H1 (cell line): ENCODE results near the gene CARD11.

Experiments used
- CHD2 ChIP-seq: IDR thresholded peaks from 2 replicates; pipeline ENCODE4 v1.6.1; 2012; ENCODE audit warnings: low read length, improper control_type of control experiment
- EP300 ChIP-seq, 2 experiments: IDR thresholded peaks; 1 replicate in 1 of 2; 2 replicates in 1 of 2; pipeline ENCODE4 v1.6.1; 2011 to 2012; ENCODE audit warnings: low read depth in 2 of 2, low read length in 2 of 2, mild to moderate bottlenecking in 2 of 2, borderline replicate concordance in 1 of 2, inconsistent platforms in 1 of 2, moderate library complexity in 1 of 2
- POLR2AphosphoS5 ChIP-seq: IDR thresholded peaks from 2 replicates; pipeline ENCODE4 v1.6.1; 2011; ENCODE audit warnings: low read depth, low read length
- SIN3A ChIP-seq, 2 experiments: IDR thresholded peaks in 1 of 2; conservative IDR thresholded peaks in 1 of 2; 2 replicates each; pipeline ENCODE4 v1.6.1; 2011 to 2012; ENCODE audit warnings: low read length in 2 of 2, improper control_type of control experiment in 1 of 2, low read depth in 1 of 2, mild to moderate bottlenecking in 1 of 2
- YY1 ChIP-seq: IDR thresholded peaks from 2 replicates; pipeline ENCODE4 v1.6.1; 2011; ENCODE audit warnings: low read depth, mild to moderate bottlenecking, low read length
- TF ChIP-seq, protein P1 (sequence below): IDR thresholded peaks from 2 replicates; pipeline ENCODE4 v1.6.1; 2012; ENCODE audit warnings: inconsistent platforms
- TF ChIP-seq, protein P2 (sequence below), 3 experiments: IDR thresholded peaks; 1 replicate in 2 of 3; 2 replicates in 1 of 3; pipeline versions ENCODE4 v1.5.1 to v1.6.1; 2011; ENCODE audit warnings: low read length in 3 of 3, mild to moderate bottlenecking in 3 of 3, inconsistent platforms in 2 of 3, low read depth in 1 of 3, moderate library complexity in 1 of 3; ENCODE audit not compliant: insufficient read depth in 1 of 3; ENCODE audit errors: control extremely low read depth in 1 of 3

DNA sequence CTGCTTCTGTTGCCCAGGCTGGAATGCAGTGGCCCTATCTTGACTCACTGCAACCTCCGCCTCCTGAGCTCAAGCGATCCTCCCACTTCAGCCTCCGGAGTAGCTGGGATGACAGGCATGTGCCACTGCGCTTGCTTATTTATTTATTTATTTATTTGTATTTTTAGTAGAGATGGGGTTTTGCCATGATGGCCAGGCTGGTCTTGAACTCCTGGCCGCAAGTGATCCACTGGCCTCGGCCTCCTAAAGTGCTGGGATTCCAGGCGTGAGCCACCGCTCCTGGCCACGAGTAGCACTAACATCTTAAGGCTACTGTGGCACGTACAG lies 70.9 kb downstream of the CARD11 start:
- TF ChIP-seq, protein P1, sequence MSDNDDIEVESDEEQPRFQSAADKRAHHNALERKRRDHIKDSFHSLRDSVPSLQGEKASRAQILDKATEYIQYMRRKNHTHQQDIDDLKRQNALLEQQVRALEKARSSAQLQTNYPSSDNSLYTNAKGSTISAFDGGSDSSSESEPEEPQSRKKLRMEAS: no peak
- TF ChIP-seq YY1: no peak
- TF ChIP-seq, protein P2, sequence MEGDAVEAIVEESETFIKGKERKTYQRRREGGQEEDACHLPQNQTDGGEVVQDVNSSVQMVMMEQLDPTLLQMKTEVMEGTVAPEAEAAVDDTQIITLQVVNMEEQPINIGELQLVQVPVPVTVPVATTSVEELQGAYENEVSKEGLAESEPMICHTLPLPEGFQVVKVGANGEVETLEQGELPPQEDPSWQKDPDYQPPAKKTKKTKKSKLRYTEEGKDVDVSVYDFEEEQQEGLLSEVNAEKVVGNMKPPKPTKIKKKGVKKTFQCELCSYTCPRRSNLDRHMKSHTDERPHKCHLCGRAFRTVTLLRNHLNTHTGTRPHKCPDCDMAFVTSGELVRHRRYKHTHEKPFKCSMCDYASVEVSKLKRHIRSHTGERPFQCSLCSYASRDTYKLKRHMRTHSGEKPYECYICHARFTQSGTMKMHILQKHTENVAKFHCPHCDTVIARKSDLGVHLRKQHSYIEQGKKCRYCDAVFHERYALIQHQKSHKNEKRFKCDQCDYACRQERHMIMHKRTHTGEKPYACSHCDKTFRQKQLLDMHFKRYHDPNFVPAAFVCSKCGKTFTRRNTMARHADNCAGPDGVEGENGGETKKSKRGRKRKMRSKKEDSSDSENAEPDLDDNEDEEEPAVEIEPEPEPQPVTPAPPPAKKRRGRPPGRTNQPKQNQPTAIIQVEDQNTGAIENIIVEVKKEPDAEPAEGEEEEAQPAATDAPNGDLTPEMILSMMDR (IDR thresholded peaks at IDR 0.05; ENCODE audit: control extremely low read depth in 1 of 3, insufficient read depth in 1 of 3, low read depth in 1 of 3, low read length in 3 of 3): no peak
- TF ChIP-seq SIN3A (conservative IDR thresholded peaks at IDR 0.05 in 1 of 2, IDR thresholded peaks at IDR 0.05 in 1 of 2; ENCODE audit: low read depth in 1 of 2, low read length in 2 of 2): no peak
- no peak for TF ChIP-seq POLR2AphosphoS5
- TF ChIP-seq CHD2: no peak
- no peak for TF ChIP-seq EP300 (IDR thresholded peaks at IDR 0.05; ENCODE audit: borderline replicate concordance in 1 of 2, low read depth in 2 of 2, low read length in 2 of 2)
